ENCODE measurements around the gene FGB.

DNA sequence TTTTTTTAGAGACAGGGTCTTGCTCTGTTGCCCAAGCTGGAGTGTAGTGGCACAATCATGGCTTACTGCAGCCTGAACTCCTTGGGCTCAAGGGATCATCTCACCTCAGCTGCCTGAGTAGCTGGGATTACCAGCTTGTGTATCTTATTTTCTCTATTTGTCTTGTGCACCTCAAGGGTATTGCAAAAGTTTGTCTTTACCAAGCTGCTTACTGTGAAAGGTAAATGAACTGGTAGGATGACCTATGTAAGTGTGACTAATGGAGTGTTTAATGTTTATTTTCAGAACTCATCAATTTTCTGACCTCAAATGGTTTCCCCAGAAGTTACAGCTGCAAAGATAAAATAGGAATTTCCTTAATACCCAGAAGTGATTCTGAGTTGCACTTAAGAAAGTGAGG lies 33.0 kb downstream of the FGB start:
- TF ChIP-seq POLR2A (IDR thresholded peaks at IDR 0.05) = no peak
- TF ChIP-seq, protein P1, sequence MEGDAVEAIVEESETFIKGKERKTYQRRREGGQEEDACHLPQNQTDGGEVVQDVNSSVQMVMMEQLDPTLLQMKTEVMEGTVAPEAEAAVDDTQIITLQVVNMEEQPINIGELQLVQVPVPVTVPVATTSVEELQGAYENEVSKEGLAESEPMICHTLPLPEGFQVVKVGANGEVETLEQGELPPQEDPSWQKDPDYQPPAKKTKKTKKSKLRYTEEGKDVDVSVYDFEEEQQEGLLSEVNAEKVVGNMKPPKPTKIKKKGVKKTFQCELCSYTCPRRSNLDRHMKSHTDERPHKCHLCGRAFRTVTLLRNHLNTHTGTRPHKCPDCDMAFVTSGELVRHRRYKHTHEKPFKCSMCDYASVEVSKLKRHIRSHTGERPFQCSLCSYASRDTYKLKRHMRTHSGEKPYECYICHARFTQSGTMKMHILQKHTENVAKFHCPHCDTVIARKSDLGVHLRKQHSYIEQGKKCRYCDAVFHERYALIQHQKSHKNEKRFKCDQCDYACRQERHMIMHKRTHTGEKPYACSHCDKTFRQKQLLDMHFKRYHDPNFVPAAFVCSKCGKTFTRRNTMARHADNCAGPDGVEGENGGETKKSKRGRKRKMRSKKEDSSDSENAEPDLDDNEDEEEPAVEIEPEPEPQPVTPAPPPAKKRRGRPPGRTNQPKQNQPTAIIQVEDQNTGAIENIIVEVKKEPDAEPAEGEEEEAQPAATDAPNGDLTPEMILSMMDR (IDR thresholded peaks at IDR 0.05) = no peak
- no peak for TF ChIP-seq EP300 (IDR thresholded peaks at IDR 0.05)
